GM12874 (cell line): Measurements from ENCODE around the gene POC1B.

Experiments
- TF ChIP-seq, protein P1 (sequence below): IDR thresholded peaks from 2 replicates; pipeline ENCODE4 v1.5.1; 2011; ENCODE audit warnings: low read depth, mild to moderate bottlenecking, control low read depth, low read length, moderate library complexity; ENCODE audit not compliant: insufficient read depth

The POC1B gene

DNA sequence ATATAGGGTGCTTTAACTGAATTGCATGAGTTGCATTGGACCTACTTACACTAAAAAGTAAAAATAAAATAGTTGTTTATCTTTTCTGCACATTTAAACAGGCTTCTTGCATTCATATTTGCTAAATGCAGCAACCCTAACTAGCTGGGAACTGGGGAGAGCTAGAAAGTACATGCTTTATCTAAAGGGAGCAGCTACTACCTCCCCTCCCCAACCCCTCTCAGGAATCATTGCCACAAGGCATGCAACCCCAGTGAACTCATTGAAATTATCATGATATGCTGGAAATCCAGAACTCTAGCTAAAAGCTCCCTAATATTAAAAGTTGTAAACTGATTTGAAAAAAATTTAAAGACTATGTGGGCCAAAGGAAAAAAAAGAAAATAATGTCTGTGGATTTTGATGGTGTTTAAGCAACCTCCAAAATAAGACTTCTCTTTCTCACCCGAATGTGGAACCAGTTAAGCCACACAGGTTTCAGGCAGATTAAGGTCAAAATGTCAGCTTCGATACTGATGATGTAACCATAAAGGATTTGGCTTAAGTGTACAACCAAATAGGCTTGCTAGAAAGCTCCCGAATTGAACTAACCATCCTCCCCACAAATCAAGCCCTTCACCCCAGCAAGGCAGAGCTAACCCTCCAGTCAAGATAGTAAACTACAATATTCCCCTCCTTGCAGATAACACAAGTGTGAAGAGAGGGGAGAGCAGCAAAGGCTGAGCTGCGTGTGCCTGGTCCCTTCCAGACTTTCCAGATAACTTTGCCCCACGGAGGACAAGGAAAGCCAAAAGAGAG is 13.8 kb upstream of the POC1B start:
- TF ChIP-seq, protein P1, sequence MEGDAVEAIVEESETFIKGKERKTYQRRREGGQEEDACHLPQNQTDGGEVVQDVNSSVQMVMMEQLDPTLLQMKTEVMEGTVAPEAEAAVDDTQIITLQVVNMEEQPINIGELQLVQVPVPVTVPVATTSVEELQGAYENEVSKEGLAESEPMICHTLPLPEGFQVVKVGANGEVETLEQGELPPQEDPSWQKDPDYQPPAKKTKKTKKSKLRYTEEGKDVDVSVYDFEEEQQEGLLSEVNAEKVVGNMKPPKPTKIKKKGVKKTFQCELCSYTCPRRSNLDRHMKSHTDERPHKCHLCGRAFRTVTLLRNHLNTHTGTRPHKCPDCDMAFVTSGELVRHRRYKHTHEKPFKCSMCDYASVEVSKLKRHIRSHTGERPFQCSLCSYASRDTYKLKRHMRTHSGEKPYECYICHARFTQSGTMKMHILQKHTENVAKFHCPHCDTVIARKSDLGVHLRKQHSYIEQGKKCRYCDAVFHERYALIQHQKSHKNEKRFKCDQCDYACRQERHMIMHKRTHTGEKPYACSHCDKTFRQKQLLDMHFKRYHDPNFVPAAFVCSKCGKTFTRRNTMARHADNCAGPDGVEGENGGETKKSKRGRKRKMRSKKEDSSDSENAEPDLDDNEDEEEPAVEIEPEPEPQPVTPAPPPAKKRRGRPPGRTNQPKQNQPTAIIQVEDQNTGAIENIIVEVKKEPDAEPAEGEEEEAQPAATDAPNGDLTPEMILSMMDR: no peak

DNA sequence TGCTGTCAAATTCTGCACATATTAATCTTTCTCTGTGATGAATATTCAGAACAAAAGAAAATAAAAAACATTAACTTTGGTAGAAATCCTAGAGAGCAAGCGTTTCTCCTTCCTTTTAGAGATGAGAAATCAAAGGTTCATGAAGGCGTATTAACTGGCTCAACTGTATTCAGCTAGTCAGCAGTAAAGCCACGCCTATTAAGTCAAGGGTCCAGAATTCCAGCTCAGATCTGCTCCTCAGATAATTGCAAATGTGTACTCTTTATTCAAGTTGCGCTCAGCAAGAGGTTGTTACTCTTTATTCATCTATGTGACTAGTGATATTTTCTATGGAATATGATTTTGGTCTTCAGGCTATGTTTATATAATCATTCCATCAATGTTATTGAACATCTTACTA is 13.1 kb upstream of the POC1B start:
- TF ChIP-seq, protein P1: no peak

DNA sequence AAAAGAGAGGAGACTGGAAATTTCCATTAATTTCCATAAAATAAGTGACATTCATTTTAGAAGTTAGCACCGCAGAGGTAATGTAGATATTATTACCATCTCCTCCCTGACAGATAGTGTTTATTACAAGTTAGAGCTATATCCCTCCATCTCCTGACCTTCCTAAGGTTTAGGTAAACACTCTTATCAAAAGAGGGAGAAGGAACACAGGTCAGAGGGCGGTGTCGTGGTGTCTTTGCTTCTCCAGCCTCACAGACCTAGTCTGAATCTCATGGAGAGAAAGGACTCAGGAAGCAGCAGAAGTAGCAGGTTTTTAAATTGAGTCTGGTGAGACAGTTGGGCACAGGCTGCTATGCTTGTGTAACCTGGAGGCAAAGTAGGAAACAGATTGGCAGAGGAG is 11.5 kb upstream of the POC1B start:
- TF ChIP-seq, protein P1: no peak

DNA sequence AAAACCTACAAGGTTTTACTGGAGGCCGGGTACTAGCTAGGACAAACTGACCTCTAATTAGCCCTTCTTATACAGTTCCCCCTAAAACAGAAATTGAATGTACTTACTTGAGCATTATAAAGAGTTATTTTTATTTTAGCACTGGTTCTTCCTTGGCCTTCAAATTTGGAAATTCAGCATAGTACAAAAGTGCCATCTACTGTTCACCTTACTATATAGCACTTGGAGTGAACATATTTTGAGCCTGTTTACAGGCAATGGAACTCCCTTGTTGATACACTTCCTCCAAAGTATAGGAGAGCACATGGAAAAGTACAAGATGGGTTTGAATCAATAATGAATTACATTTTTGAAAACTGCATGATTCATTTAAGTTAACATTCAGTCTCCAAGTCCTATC is 3.9 kb upstream of the POC1B start:
- TF ChIP-seq, protein P1: peak; percentile 48; the same call in 1 of the 2 replicates

DNA sequence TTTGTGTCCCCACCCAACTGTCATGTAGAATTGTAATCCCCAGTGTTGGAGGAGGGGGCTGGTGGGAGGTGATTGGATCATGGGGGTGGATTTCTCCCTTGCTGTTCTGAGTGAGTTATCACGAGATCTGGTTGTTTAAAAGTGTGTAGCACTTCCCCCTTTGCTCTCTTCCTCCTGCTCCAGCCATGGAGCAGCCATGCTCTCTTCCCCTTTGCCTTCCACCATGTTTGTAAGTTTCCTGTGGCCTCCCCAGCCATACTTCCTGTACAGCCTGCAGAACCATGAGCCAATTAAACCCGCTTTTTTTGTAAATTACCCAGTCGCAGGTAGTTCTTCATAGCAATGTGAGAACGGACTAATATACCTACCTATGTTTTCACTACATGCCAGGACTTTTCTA is 2.6 kb upstream of the POC1B start:
- TF ChIP-seq, protein P1: no peak

DNA sequence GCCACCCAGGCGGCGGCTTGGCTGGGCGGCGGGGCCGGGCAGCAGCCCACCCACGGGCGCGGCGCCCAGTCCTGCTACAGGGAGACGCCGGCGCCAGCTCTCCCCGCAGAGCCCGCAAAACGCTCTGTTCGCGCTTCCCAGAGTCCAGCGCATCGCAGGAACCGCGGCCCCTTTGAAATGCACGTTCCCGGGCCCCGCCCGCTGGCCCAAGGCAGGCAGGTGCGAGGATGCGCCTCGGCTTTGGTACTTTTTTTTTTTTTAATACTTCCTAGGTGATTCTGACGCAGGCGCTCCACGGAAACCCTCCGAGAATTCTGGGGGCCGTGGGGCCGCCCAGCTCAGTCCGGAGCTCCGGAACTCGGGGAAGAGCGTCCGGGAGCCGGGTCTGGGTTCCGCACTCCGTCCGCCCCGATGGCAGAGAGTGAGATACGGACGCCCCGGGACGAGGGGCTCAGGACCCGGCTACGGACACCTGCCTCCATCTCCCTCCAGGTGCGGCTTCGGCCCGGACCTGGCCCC is 483 bp downstream of the POC1B start:
- TF ChIP-seq, protein P1: no peak

DNA sequence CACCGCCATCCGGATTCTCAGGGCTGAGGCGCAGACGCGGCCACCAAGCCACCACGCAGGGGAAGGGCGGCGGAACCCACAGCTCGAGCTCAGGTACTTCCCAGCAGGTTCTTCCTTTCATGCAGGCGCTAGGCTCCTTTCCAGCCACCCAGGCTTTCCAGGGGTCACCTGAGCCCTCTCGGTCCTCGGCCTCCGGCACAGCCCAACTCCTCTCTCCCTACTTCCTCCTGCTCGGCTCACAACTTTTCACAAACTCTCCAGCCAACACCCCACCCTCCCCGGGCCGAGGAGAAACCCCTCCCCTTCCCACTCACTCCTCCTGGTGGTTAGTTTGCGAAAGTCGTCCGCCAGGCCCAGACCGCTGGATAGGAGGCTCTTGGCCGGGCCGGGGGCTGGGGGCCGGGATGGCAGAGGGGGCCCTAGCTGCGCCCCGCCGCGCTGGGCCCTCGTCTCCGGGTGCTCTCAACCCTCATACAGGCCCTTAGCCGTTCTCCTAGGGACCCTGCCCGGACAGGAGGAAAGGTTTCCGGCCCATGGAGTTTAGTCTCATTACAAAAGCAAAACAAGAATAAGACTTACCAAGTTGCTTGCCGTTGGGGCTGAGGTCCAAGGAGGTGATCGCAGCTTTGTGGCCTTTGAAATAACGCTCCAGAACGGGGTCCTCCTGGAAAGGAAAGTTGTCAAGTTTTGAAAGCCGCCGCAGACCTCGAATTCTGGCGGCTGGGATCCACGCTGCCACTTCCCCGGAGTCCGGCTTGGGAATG is 1.1 kb downstream of the POC1B start, which contains the start of gene GALNT4:
GALNT4 (minus strand) TSS at position 256 of the 764 bp plus-strand sequence; CDS start at position 9, 247 bp downstream.
- TF ChIP-seq, protein P1: peak; percentile 70
